Measurements from ENCODE around the gene ELOB. TPM values are rescaled to one million over a fixed set of nuclear protein-coding genes. Genes with fewer than 3 reads are reported as not detected.

ELOB gene
- total and polyA plus RNA-seq, 4 experiments from 2014 or later, result 83.0 to 270 (median 177) TPM

DNA sequence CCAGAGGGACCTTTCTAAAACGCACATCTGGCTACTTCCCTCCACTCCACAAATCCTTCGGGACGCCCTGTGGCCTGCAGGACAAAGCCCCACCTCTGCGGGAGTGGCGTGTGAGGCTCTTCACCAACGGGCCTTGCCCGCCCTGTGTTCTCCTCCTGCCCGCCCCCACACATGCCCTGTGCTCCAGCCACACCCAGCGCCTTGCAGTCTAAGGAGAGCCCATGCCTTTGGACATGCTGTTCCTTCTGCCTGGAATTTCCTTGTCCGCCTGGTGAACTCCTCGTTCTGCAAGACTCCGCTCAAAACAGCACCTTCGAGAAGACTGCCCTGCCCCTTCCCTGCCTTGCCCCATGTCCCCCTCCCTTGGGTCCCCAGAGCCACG, 7.4 kb downstream of the ELOB start:
- H3K27me3 Mint-ChIP-seq, result no peaks in the 10 kb centered on the region
- Histone ChIP-seq H3K9me3 (ENCODE audit: control insufficient read depth in 1 of 2, low read length in 2 of 2) (no peaks in the 10 kb centered on the region), H3K4me3 (ENCODE audit: low read length in 2 of 2) (no peak overlapping the region), H3K27ac (ENCODE audit: low read depth, low read length) (no peak overlapping the region), H3K4me1 (ENCODE audit: insufficient read depth, low read length) (peaks cover 6% of the 10 kb centered on the region), H3K27me3 (ENCODE audit: insufficient read depth, low read length) (no peaks in the 10 kb centered on the region), H3K36me3 (ENCODE audit: insufficient read depth, low read length) (peaks cover 80% of the 10 kb centered on the region)
- H3K4me1 Mint-ChIP-seq, result peaks cover 11 to 28% (median 23%) of the 10 kb centered on the region in 4 donors
- peak overlapping the region in 4 of 7 donors; percentile 55 to 83 (median 75) for H3K27ac Mint-ChIP-seq
- peaks cover 65 to 92% of the 10 kb centered on the region in 2 donors for H3K36me3 Mint-ChIP-seq
- CTCF ChIA-PET (ENCODE audit: partially characterized antibody), result no interaction called here
- DNase-seq, result peak in 1 of 5 donors; percentile 16
- peak overlapping the region in 1 of 8 donors; percentile 57 for H3K4me3 Mint-ChIP-seq
- H3K9me3 Mint-ChIP-seq, result peaks cover 0 to 10% (median 0%) of the 10 kb centered on the region in 8 donors
- intact Hi-C loops (cut with micrococcal nuclease), result loop anchor here (10.0 kb wide), 1 partner anchor 235 kb away; the partner anchor contains the start of genes CEMP1 and PDPK1
- POLR2A ChIA-PET (ENCODE audit: partially characterized antibody), result interaction anchor here (3.3 to 6.1 kb wide), 2 partner anchors 7 to 16 kb away, joined by 15 to 38 read pairs; partner anchors contain the start of gene ELOB

DNA sequence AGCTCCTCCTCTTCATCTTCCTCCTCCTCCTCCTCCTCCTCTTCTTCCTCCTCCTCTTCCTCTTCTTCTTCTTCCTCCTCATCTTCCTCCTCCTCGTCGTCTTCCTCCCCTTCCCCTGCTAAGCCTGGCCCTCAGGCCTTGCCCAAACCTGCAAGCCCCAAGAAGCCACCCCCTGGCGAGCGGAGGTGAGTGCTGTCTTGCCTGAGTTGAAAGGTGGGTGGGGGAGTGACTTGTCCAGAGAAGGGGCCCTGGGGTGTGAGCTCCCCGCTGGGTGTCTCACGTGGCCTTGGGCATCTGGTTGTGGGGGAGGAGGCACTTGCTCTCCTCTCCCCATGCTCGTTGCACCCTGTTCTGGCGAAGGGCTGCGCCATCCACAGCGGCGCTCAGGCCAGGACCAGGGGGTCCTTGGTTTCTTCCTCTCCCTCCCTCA, 8.0 kb downstream of the ELOB start:
- H3K36me3 Mint-ChIP-seq, result peaks cover 68 to 94% of the 10 kb centered on the region in 2 donors
- Histone ChIP-seq H3K27me3 (ENCODE audit: insufficient read depth, low read length) (no peaks in the 10 kb centered on the region), H3K4me3 (ENCODE audit: low read length in 2 of 2) (no peak overlapping the region), H3K4me1 (ENCODE audit: insufficient read depth, low read length) (peaks cover under 1% of the 10 kb centered on the region), H3K27ac (ENCODE audit: low read depth, low read length) (no peak overlapping the region), H3K36me3 (ENCODE audit: insufficient read depth, low read length) (peaks cover 81% of the 10 kb centered on the region), H3K9me3 (ENCODE audit: control insufficient read depth in 1 of 2, low read length in 2 of 2) (no peaks in the 10 kb centered on the region)
- CTCF ChIA-PET (ENCODE audit: partially characterized antibody), result no interaction called here
- POLR2A ChIA-PET (ENCODE audit: partially characterized antibody), result interaction anchor here (1.0 to 6.1 kb wide), 3 partner anchors 8 to 99 kb away, joined by 3 to 38 read pairs (median 15); partner anchors contain the start of gene ELOB
- H3K27ac Mint-ChIP-seq, result peak overlapping the region in 1 of 7 donors; percentile 83
- intact Hi-C loops (cut with micrococcal nuclease), result no loop called here
- H3K4me3 Mint-ChIP-seq, result no peak overlapping the region
- DNase-seq, result no peak
- H3K9me3 Mint-ChIP-seq, result peaks cover 0 to 10% (median 0%) of the 10 kb centered on the region in 8 donors
- H3K27me3 Mint-ChIP-seq, result no peaks in the 10 kb centered on the region
- peaks cover 11 to 26% (median 22%) of the 10 kb centered on the region in 4 donors for H3K4me1 Mint-ChIP-seq

DNA sequence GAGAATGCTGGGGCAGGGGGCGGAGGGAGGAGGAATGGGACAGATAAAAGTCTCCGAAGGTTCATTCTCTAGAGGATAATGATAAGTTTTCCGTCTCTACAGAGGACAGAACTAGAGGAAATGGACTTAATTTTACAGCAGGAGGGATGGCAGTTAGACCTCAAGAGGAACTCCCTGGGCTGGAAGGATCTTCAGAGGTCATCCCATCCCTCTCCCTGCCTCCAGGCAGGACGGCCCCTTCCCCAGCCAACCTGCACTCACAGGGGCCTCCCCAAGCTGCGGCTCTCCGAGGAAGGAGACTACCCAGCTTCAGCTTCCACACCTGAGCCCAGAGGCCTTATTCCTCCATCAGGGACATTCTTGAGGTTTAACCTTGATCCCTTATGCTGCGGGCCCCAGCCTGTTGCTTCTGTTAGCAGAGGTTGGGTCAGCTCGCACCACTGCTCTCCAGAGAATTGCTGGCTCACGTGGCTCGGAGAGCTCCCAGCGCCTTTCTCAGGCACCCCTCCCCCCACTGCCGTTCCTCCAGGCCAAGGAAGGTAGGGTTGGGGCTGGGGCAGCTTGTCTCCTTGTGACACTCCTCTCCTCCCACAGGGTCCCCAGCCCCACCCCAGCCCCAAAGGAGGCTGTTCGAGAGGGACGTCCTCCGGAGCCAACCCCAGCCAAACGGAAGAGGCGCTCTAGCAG, 8.5 kb downstream of the ELOB start:
- H3K36me3 Mint-ChIP-seq, result peaks cover 74 to 94% of the 10 kb centered on the region in 2 donors
- H3K27me3 Mint-ChIP-seq, result no peaks in the 10 kb centered on the region
- Histone ChIP-seq H3K27me3 (ENCODE audit: insufficient read depth, low read length) (no peaks in the 10 kb centered on the region), H3K4me3 (ENCODE audit: low read length in 2 of 2) (no peak overlapping the region), H3K27ac (ENCODE audit: low read depth, low read length) (no peak overlapping the region), H3K9me3 (ENCODE audit: control insufficient read depth in 1 of 2, low read length in 2 of 2) (no peaks in the 10 kb centered on the region), H3K36me3 (ENCODE audit: insufficient read depth, low read length) (peaks cover 86% of the 10 kb centered on the region), H3K4me1 (ENCODE audit: insufficient read depth, low read length) (no peaks in the 10 kb centered on the region)
- H3K27ac Mint-ChIP-seq, result peak overlapping the region in 1 of 7 donors; percentile 83
- H3K4me3 Mint-ChIP-seq, result no peak overlapping the region
- H3K9me3 Mint-ChIP-seq, result peaks cover 0 to 10% (median 0%) of the 10 kb centered on the region in 8 donors
- peak in 1 of 5 donors; percentile 33 for DNase-seq
- peaks cover 11 to 24% (median 21%) of the 10 kb centered on the region in 4 donors for H3K4me1 Mint-ChIP-seq
- ChIA-PET POLR2A (ENCODE audit: partially characterized antibody) (interaction anchor here (1.0 to 6.1 kb wide), 3 partner anchors 9 to 100 kb away, joined by 3 to 38 read pairs (median 15); partner anchors contain the start of gene ELOB), CTCF (ENCODE audit: partially characterized antibody) (no interaction called here)
- intact Hi-C loops (cut with micrococcal nuclease), result no loop called here

- H3K27me3 ChIP-seq (ENCODE audit: insufficient read depth, low read length), result no peaks in the 10 kb centered on the region
- H3K4me3 ChIP-seq (ENCODE audit: low read length in 2 of 2), result no peak overlapping the region
- Mint-ChIP-seq H3K4me1 (peaks cover 10 to 25% (median 17%) of the 10 kb centered on the region in 4 donors), H3K27ac (peak overlapping the region in 3 of 7 donors; percentile 19 to 83 (median 68)), H3K36me3 (peaks cover 76 to 94% of the 10 kb centered on the region in 2 donors), H3K9me3 (peaks cover 0 to 10% (median 0%) of the 10 kb centered on the region in 8 donors), H3K4me3 (peak overlapping the region in 1 of 8 donors; percentile 36), H3K27me3 (no peaks in the 10 kb centered on the region)
- peaks cover 92% of the 10 kb centered on the region for H3K36me3 ChIP-seq (ENCODE audit: insufficient read depth, low read length)
- intact Hi-C loops (cut with micrococcal nuclease), result no loop called here
- CTCF ChIA-PET (ENCODE audit: partially characterized antibody), result no interaction called here
- POLR2A ChIA-PET (ENCODE audit: partially characterized antibody), result interaction anchor here (1.0 to 6.1 kb wide), 4 partner anchors 9 to 115 kb away, joined by 3 to 38 read pairs (median 9); partner anchors contain the start of genes ELOB and FLYWCH2
- H3K4me1 ChIP-seq (ENCODE audit: insufficient read depth, low read length), result no peaks in the 10 kb centered on the region
- H3K27ac ChIP-seq (ENCODE audit: low read depth, low read length), result no peak overlapping the region
- DNase-seq, result peak in 1 of 5 donors; percentile 22
- no peaks in the 10 kb centered on the region for H3K9me3 ChIP-seq (ENCODE audit: control insufficient read depth in 1 of 2, low read length in 2 of 2)
Observed at GRCh38 chr16:2767891-2768290, 9.2 kb downstream of the ELOB start.

DNA sequence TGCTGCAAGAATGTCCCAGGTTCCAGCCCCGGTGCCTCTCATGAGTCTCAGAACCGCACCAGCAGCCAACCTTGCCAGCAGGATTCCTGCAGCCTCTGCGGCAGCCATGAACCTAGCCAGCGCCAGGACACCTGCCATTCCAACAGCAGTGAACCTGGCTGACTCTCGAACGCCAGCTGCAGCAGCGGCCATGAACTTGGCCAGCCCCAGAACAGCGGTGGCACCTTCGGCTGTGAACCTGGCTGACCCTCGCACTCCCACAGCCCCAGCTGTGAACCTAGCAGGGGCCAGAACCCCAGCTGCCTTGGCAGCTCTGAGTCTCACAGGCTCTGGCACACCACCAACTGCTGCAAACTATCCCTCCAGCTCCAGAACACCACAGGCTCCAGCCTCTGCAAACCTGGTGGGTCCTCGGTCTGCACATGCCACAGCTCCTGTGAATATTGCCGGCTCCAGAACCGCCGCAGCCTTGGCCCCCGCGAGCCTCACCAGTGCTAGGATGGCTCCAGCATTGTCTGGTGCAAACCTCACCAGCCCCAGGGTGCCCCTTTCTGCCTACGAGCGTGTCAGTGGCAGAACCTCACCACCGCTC, 9.8 kb downstream of the ELOB start:
- H3K27me3 Mint-ChIP-seq, result no peaks in the 10 kb centered on the region
- POLR2A ChIA-PET (ENCODE audit: partially characterized antibody), result interaction anchor here (1.0 to 6.1 kb wide), 3 partner anchors 10 to 116 kb away, joined by 3 to 38 read pairs (median 15); partner anchors contain the start of genes ELOB and FLYWCH2
- peaks cover 76 to 96% of the 10 kb centered on the region in 2 donors for H3K36me3 Mint-ChIP-seq

DNA sequence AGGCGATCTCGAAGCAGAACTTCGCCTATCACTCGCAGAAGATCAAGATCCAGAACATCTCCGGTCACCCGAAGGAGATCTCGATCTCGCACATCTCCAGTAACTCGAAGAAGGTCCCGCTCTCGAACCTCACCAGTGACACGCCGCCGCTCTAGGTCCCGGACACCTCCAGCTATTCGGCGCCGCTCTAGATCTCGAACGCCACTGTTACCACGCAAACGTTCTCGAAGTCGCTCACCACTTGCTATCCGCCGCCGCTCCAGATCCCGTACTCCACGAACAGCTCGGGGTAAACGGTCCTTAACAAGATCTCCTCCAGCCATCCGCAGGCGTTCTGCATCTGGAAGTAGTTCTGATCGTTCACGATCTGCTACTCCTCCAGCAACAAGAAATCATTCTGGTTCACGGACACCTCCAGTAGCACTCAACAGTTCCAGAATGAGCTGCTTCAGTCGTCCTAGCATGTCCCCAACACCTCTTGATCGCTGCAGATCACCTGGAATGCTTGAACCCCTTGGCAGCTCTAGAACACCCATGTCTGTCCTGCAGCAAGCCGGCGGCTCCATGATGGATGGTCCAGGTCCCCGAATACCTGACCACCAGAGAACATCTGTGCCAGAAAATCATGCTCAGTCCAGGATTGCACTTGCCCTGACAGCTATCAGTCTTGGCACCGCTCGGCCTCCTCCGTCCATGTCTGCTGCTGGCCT, 10.5 kb downstream of the ELOB start:
- peak in 1 of 5 donors; percentile 40 for DNase-seq
- Histone ChIP-seq H3K4me1 (ENCODE audit: insufficient read depth, low read length) (no peaks in the 10 kb centered on the region), H3K9me3 (ENCODE audit: control insufficient read depth in 1 of 2, low read length in 2 of 2) (no peaks in the 10 kb centered on the region), H3K36me3 (ENCODE audit: insufficient read depth, low read length) (peaks cover 100% of the 10 kb centered on the region), H3K27me3 (ENCODE audit: insufficient read depth, low read length) (no peaks in the 10 kb centered on the region), H3K4me3 (ENCODE audit: low read length in 2 of 2) (no peak overlapping the region), H3K27ac (ENCODE audit: low read depth, low read length) (no peak overlapping the region)
- H3K4me1 Mint-ChIP-seq, result peaks cover 7 to 29% (median 18%) of the 10 kb centered on the region in 4 donors
- POLR2A ChIA-PET (ENCODE audit: partially characterized antibody), result interaction anchor here (1.0 to 6.1 kb wide), 2 partner anchors 11 to 116 kb away, joined by 3 to 38 read pairs; partner anchors contain the start of genes ELOB and FLYWCH2
- no peak overlapping the region for H3K4me3 Mint-ChIP-seq
- H3K36me3 Mint-ChIP-seq, result peaks cover 80 to 96% of the 10 kb centered on the region in 2 donors
- peaks cover 0 to 10% (median 0%) of the 10 kb centered on the region in 8 donors for H3K9me3 Mint-ChIP-seq
- H3K27me3 Mint-ChIP-seq, result no peaks in the 10 kb centered on the region
- CTCF ChIA-PET (ENCODE audit: partially characterized antibody), result no interaction called here
- H3K27ac Mint-ChIP-seq, result peak overlapping the region in 5 of 7 donors; percentile 30 to 91 (median 82)
- intact Hi-C loops (cut with micrococcal nuclease), result no loop called here

More for the DNA sequence above, 9.8 kb downstream of the ELOB start:
- no peak overlapping the region for H3K27ac ChIP-seq (ENCODE audit: low read depth, low read length)
- CTCF ChIA-PET (ENCODE audit: partially characterized antibody), result no interaction called here
- peak in 1 of 5 donors; percentile 20 for DNase-seq
- H3K4me1 ChIP-seq (ENCODE audit: insufficient read depth, low read length), result no peaks in the 10 kb centered on the region
- peaks cover 99% of the 10 kb centered on the region for H3K36me3 ChIP-seq (ENCODE audit: insufficient read depth, low read length)
- peaks cover 0 to 10% (median 0%) of the 10 kb centered on the region in 8 donors for H3K9me3 Mint-ChIP-seq
- peak overlapping the region in 4 of 7 donors; percentile 68 to 91 (median 82) for H3K27ac Mint-ChIP-seq
- no peak overlapping the region for H3K4me3 ChIP-seq (ENCODE audit: low read length in 2 of 2)
- H3K4me1 Mint-ChIP-seq, result peaks cover 7 to 31% (median 18%) of the 10 kb centered on the region in 4 donors
- no peak overlapping the region for H3K4me3 Mint-ChIP-seq
- no peaks in the 10 kb centered on the region for H3K9me3 ChIP-seq (ENCODE audit: control insufficient read depth in 1 of 2, low read length in 2 of 2)
- intact Hi-C loops (cut with micrococcal nuclease), result no loop called here
- no peaks in the 10 kb centered on the region for H3K27me3 ChIP-seq (ENCODE audit: insufficient read depth, low read length)
